Esophagus squamous epithelium (tissue), 4 donors: ENCODE measurements around the gene GALNS.

Experiments
- POLR2A ChIP-seq, 4 donors: fragments of 450-650 bp; IDR thresholded peaks; one replicate each; pipeline ENCODE4 v1.6.1; 2017; ENCODE audit warnings: antibody characterized with exemption in 4 of 4, mild to moderate bottlenecking in 4 of 4, moderate library complexity in 3 of 4
- TF ChIP-seq, protein P1 (sequence below), 6 experiments: fragments of 450-650 bp in 4 of 6; fragments of 200-600 bp in 2 of 6; sonication (generic) in 2 of 6; IDR thresholded peaks; one replicate each; pipeline ENCODE4 v1.5.1; 2016 to 2019; ENCODE audit warnings: antibody characterized with exemption in 6 of 6, mild to moderate bottlenecking in 4 of 6, moderate library complexity in 4 of 6

DNA sequence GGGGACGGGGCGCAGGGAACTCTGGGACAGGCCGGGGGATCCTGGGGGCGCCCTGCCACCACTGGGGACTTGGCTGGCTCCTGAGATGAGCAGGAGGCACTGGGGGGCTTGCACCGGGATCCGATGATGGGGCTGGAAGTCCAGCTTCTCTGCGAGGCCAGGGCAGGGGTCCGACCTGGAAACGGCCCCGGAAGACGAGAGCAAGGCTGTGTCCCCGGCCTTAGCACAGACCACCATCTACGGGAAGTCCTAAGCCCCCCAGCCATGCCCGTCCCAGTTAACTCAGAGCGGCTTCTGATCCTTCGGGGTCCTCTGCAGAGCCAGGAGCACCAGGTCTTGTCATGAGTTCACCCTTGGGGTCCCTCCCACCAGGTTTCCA lies 52.6 kb downstream of the GALNS start:
- TF ChIP-seq, protein P1, sequence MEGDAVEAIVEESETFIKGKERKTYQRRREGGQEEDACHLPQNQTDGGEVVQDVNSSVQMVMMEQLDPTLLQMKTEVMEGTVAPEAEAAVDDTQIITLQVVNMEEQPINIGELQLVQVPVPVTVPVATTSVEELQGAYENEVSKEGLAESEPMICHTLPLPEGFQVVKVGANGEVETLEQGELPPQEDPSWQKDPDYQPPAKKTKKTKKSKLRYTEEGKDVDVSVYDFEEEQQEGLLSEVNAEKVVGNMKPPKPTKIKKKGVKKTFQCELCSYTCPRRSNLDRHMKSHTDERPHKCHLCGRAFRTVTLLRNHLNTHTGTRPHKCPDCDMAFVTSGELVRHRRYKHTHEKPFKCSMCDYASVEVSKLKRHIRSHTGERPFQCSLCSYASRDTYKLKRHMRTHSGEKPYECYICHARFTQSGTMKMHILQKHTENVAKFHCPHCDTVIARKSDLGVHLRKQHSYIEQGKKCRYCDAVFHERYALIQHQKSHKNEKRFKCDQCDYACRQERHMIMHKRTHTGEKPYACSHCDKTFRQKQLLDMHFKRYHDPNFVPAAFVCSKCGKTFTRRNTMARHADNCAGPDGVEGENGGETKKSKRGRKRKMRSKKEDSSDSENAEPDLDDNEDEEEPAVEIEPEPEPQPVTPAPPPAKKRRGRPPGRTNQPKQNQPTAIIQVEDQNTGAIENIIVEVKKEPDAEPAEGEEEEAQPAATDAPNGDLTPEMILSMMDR (IDR thresholded peaks at IDR 0.05) = no peak
- TF ChIP-seq POLR2A (IDR thresholded peaks at IDR 0.05) = no peak
